Transverse colon (tissue), 3 donors: ENCODE measurements around the gene CHTF18.

Source experiments
- CTCF ChIP-seq, 5 experiments: fragments of 200-600 bp in 3 of 5; fragments of 450-650 bp in 2 of 5; sonication (generic) in 3 of 5; IDR thresholded peaks; 1 replicate in 2 of 5; 2 replicates in 3 of 5; pipeline ENCODE4 v1.5.1; 2016 to 2017; ENCODE audit warnings: antibody characterized with exemption in 5 of 5, inconsistent platforms in 3 of 5, mild to moderate bottlenecking in 2 of 5, moderate library complexity in 1 of 5
- EP300 ChIP-seq: sonication (generic); formaldehyde crosslinking; IDR thresholded peaks from one replicate; pipeline ENCODE4 v1.6.1; 2017; ENCODE audit warnings: antibody characterized with exemption, low read depth
- POLR2A ChIP-seq: fragments of 450-650 bp; IDR thresholded peaks from one replicate; pipeline ENCODE4 v1.6.1; 2016; ENCODE audit warnings: antibody characterized with exemption, mild to moderate bottlenecking, moderate library complexity

- TF ChIP-seq CTCF (IDR thresholded peaks at IDR 0.05), result no peak
- TF ChIP-seq EP300, result no peak
- TF ChIP-seq POLR2A, result no peak
Observed at GRCh38 chr16:824601-825000, 36.2 kb downstream of the CHTF18 start.
